GM12801 (cell line): ENCODE results near the gene SMARCA2.

Source experiments
- CTCF ChIP-seq: IDR thresholded peaks from one replicate; pipeline ENCODE4 v1.5.1; 2011; ENCODE audit warnings: control low read depth; ENCODE audit not compliant: insufficient read length; ENCODE audit errors: extremely low read depth

SMARCA2 gene

GRCh38 chr9:1979741-1980367, 35.3 kb upstream of the SMARCA2 start:
- TF ChIP-seq CTCF: no peak

GRCh38 chr9:1980387-1980786, 34.8 kb upstream of the SMARCA2 start:
- TF ChIP-seq CTCF: no peak

GRCh38 chr9:1982074-1982473, 33.1 kb upstream of the SMARCA2 start:
- no peak for TF ChIP-seq CTCF

- TF ChIP-seq CTCF: no peak
Observed at GRCh38 chr9:1986341-1986740, 28.8 kb upstream of the SMARCA2 start.

GRCh38 chr9:1989500-1989899, 25.6 kb upstream of the SMARCA2 start:
- TF ChIP-seq CTCF: no peak

GRCh38 chr9:1994180-1994579, 21.0 kb upstream of the SMARCA2 start:
- no peak for TF ChIP-seq CTCF

- no peak for TF ChIP-seq CTCF
Observed at GRCh38 chr9:1995084-1995483, 20.1 kb upstream of the SMARCA2 start.

GRCh38 chr9:1996156-1996555, 19.0 kb upstream of the SMARCA2 start:
- TF ChIP-seq CTCF: no peak
